HFF-Myc (cell line): Measurements from ENCODE around the gene CFAP47.
"Not testable (repeated sequence)": the region's sequence is repeated elsewhere in the genome, so short reads cannot be mapped to it uniquely, and the experiment has no call there.

ENCODE experiments used
- DNase-seq: peaks from one replicate; pipeline ENCODE4 v3.0.0-alpha.2; 2011; ENCODE audit warnings: low read depth; ENCODE audit errors: extremely low read depth
- H3K4me3 ChIP-seq: replicated peaks from 2 replicates; pipeline ENCODE4 v1.5.1; 2011; ENCODE audit warnings: low read depth, mild to moderate bottlenecking, control low read depth, low read length
- TF ChIP-seq, protein P1 (sequence below): IDR thresholded peaks from 2 replicates; pipeline ENCODE4 v1.5.1; 2012; ENCODE audit warnings: mild to moderate bottlenecking, low read depth, low read length, control low read depth; ENCODE audit errors: missing control alignments

CFAP47 gene

DNA sequence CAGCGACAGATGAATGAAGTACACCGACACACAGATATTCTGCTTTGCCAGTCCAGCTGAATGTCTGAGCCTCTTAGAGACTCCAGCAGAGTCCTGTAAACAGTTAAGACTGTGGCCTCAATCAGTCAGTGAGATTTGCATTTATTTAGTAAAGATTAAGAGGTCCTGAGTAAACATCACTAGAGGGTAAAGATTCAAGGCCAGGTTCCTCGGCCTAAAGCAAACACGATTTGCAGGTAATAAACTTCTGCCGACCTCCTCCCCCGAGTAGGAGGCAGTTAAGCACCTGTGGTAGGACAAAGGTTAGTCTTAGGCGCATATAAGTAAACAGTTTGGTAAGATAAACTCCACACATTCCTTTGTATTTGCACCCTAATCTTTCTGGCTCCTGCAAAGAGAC lies 99.6 kb downstream of the CFAP47 start:
- DNase-seq = no peak
- H3K4me3 ChIP-seq = no peak overlapping the region

GRCh38 chrX:36035550-36035949 lies 116.0 kb downstream of the CFAP47 start:
- DNase-seq = no peak
- TF ChIP-seq, protein P1, sequence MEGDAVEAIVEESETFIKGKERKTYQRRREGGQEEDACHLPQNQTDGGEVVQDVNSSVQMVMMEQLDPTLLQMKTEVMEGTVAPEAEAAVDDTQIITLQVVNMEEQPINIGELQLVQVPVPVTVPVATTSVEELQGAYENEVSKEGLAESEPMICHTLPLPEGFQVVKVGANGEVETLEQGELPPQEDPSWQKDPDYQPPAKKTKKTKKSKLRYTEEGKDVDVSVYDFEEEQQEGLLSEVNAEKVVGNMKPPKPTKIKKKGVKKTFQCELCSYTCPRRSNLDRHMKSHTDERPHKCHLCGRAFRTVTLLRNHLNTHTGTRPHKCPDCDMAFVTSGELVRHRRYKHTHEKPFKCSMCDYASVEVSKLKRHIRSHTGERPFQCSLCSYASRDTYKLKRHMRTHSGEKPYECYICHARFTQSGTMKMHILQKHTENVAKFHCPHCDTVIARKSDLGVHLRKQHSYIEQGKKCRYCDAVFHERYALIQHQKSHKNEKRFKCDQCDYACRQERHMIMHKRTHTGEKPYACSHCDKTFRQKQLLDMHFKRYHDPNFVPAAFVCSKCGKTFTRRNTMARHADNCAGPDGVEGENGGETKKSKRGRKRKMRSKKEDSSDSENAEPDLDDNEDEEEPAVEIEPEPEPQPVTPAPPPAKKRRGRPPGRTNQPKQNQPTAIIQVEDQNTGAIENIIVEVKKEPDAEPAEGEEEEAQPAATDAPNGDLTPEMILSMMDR = no peak
- H3K4me3 ChIP-seq = no peak overlapping the region

More for the DNA sequence above, 99.6 kb downstream of the CFAP47 start:
- TF ChIP-seq, protein P1 = no peak

GRCh38 chrX:36062778-36063177 lies 143.2 kb downstream of the CFAP47 start:
- TF ChIP-seq, protein P1 = no peak
- DNase-seq = no peak
- no peak overlapping the region for H3K4me3 ChIP-seq

GRCh38 chrX:36071061-36071460 lies 151.5 kb downstream of the CFAP47 start:
- TF ChIP-seq, protein P1 = no peak
- no peak for DNase-seq
- H3K4me3 ChIP-seq = no peak overlapping the region

- not testable (repeated sequence) for DNase-seq, H3K4me3 ChIP-seq
Measured at GRCh38 chrX:36075009-36075408, 155.5 kb downstream of the CFAP47 start.

DNA sequence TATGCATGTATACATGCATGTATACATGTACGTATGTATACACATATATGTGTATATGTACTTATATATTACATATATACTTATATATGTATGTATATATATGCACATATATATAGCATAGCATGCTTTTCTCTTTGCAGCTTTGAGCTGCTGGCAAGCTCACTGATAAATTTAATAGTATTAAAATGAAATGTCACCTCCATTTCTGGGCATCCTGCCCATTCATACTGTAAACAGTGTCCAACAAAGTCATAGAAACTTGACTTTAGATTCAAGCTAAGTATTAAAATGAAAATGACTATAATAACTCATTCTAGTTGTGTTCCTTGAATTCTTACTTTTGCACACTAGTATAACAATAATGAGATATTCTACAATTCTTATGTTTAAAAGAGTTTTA lies 163.7 kb downstream of the CFAP47 start:
- DNase-seq = no peak
- H3K4me3 ChIP-seq = no peak overlapping the region
- TF ChIP-seq, protein P1 = no peak

DNA sequence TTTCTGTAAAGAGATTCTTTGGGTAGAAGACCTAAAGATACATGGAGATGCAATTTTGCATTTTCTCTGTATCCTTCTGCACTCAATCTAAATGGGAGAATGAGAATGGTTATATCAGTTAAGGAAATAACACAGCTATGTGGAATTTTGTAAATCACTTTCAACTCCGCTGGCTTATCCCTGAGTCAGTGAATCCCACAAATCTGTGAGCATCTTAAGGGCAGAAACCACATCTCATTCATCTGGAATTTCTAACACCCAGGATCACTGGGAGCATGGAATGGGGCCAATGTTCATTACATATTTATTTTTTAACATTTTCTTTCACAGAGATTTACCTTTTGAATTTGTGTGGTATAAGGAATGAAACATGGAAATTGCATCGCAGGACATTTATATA lies 167.8 kb downstream of the CFAP47 start:
- TF ChIP-seq, protein P1 = no peak
- DNase-seq = no peak
- no peak overlapping the region for H3K4me3 ChIP-seq

DNA sequence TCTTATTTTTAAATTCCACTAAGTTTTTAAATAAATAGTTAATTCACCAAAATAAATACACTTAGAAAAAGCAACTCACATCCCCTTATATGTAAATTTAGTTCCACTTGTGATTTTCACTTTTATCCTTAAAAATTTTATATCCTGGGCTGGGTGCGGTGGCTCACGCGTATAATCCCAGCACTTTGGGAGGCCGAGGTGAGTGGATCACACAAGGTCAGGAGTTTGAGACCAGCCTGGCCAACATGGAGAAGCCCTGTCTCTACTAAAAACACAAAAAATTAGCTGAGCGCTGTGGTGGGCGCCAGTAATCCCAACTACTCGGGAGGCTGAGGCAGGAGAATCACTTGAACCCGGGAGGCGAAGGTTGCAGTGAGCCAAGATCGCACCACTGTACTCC lies 169.4 kb downstream of the CFAP47 start:
- not testable (repeated sequence) for H3K4me3 ChIP-seq, DNase-seq
